ENCODE measurements around the gene LHPP. TPM values are rescaled to one million over a fixed set of nuclear protein-coding genes. Genes with fewer than 3 reads are reported as not detected.

The LHPP gene
- polyA plus RNA-seq, 3 donors = 5.5 to 21.6 (median 14.3) TPM

- no peak overlapping the region for H3K27ac ChIP-seq (ENCODE audit: low read depth, low read length)
- 92 to 95% (median 93%) methylated on average over 7 of the region's 7 CpGs for WGBS, 3 donors
Observed at GRCh38 chr10:124592101-124592500, 130.5 kb downstream of the LHPP start.

GRCh38 chr10:124592736-124593430 lies 131.3 kb downstream of the LHPP start:
- 93 to 95% (median 94%) methylated on average over 26 of the region's 26 CpGs for WGBS, 3 donors
- H3K27ac ChIP-seq (ENCODE audit: low read depth, low read length) = no peak overlapping the region

- H3K27ac ChIP-seq (ENCODE audit: low read depth, low read length) = no peak overlapping the region
- 91 to 96% (median 94%) methylated on average over 17 of the region's 17 CpGs for WGBS, 3 donors
Observed at GRCh38 chr10:124593431-124593985, 131.9 kb downstream of the LHPP start.

GRCh38 chr10:124594240-124594639 lies 132.6 kb downstream of the LHPP start:
- 86 to 96% (median 88%) methylated on average over 6 of the region's 6 CpGs for WGBS, 3 donors
- H3K27ac ChIP-seq (ENCODE audit: low read depth, low read length) = no peak overlapping the region

- 92 to 96% (median 93%) methylated on average over 8 to 9 of the region's 9 CpGs for WGBS, 3 donors
- H3K27ac ChIP-seq (ENCODE audit: low read depth, low read length) = no peak overlapping the region
Observed at GRCh38 chr10:124595143-124595883, 133.7 kb downstream of the LHPP start.

GRCh38 chr10:124596116-124596785 lies 134.6 kb downstream of the LHPP start:
- 81 to 90% (median 82%) methylated on average over 18 of the region's 18 CpGs for WGBS, 3 donors
- H3K27ac ChIP-seq (ENCODE audit: low read depth, low read length) = no peak overlapping the region

- WGBS, 3 donors = 67 to 87% (median 85%) methylated on average over 20 to 21 of the region's 21 CpGs
- H3K27ac ChIP-seq (ENCODE audit: low read depth, low read length) = no peak overlapping the region
Observed at GRCh38 chr10:124596962-124597845, 135.6 kb downstream of the LHPP start.

- no peak overlapping the region for H3K27ac ChIP-seq (ENCODE audit: low read depth, low read length)
- 92 to 93% (median 93%) methylated on average over 10 of the region's 10 CpGs for WGBS, 3 donors
Observed at GRCh38 chr10:124597846-124598165, 136.2 kb downstream of the LHPP start.

GRCh38 chr10:124598196-124598595 lies 136.6 kb downstream of the LHPP start:
- 69 to 100% (median 96%) methylated on average over 6 of the region's 6 CpGs for WGBS, 3 donors
- H3K27ac ChIP-seq (ENCODE audit: low read depth, low read length) = no peak overlapping the region

- 96 to 99% (median 96%) methylated on average over 12 to 13 of the region's 13 CpGs for WGBS, 3 donors
- H3K27ac ChIP-seq (ENCODE audit: low read depth, low read length) = no peak overlapping the region
Observed at GRCh38 chr10:124598773-124599587, 137.4 kb downstream of the LHPP start.

GRCh38 chr10:124599588-124600050 lies 138.0 kb downstream of the LHPP start:
- H3K27ac ChIP-seq (ENCODE audit: low read depth, low read length) = no peak overlapping the region
- 91 to 96% (median 94%) methylated on average over 7 of the region's 7 CpGs for whole genome bisulfite sequencing, 3 donors

- H3K27ac ChIP-seq (ENCODE audit: low read depth, low read length) = no peak overlapping the region
- WGBS, 3 donors = 89 to 93% (median 90%) methylated on average over 17 to 18 of the region's 18 CpGs
Observed at GRCh38 chr10:124600051-124600880, 138.6 kb downstream of the LHPP start.

GRCh38 chr10:124601016-124601415 lies 139.4 kb downstream of the LHPP start:
- 93 to 96% (median 96%) methylated on average over 12 of the region's 12 CpGs for WGBS, 3 donors
- H3K27ac ChIP-seq (ENCODE audit: low read depth, low read length) = no peak overlapping the region

GRCh38 chr10:124601431-124602120 lies 140.0 kb downstream of the LHPP start:
- WGBS, 3 donors = 88 to 96% (median 91%) methylated on average over 29 of the region's 29 CpGs

GRCh38 chr10:124602121-124602561 lies 140.5 kb downstream of the LHPP start:
- WGBS, 3 donors = 82 to 94% (median 87%) methylated on average over 11 to 12 of the region's 12 CpGs
- no peak overlapping the region for H3K27ac ChIP-seq (ENCODE audit: low read depth, low read length)

More at GRCh38 chr10:124601431-124602120, 140.0 kb downstream of the LHPP start:
- H3K27ac ChIP-seq (ENCODE audit: low read depth, low read length) = no peak overlapping the region

Data from adipose tissue (tissue), 3 donors.